BE2C (cell line): ENCODE results near the gene RFX2.

Experiments used
- DNase-seq: peaks from one replicate; pipeline ENCODE4 v3.0.0-alpha.2; 2020
- H3K27me3 ChIP-seq: fragments of 250-450 bp; sonication (Bioruptor Pico); 2 replicates; pipeline ENCODE4 v1.5.1; 2020; ENCODE audit warnings: mild to moderate bottlenecking
- H3K36me3 ChIP-seq: fragments of 250-450 bp; sonication (Bioruptor Pico); 2 replicates; pipeline ENCODE4 v1.5.1; 2020; ENCODE audit warnings: mild to moderate bottlenecking
- H3K4me1 ChIP-seq: fragments of 250-450 bp; sonication (Bioruptor Pico); 2 replicates; pipeline ENCODE4 v1.5.1; 2020
- H3K4me3 ChIP-seq: 2 replicates; pipeline ENCODE4 v1.5.1; 2011; ENCODE audit warnings: low read depth, low read length
- H3K9me3 ChIP-seq: fragments of 250-450 bp; sonication (Bioruptor Pico); 2 replicates; pipeline ENCODE4 v1.5.1; 2020
- CTCF ChIP-seq: IDR thresholded peaks from 2 replicates; pipeline ENCODE4 v1.5.1; 2012; ENCODE audit warnings: mild to moderate bottlenecking, low read depth, low read length

The RFX2 gene

GRCh38 chr19:6020972-6021805, 89.1 kb downstream of the RFX2 start:
- Histone ChIP-seq H3K4me3 (no peak overlapping the region), H3K9me3 (no peaks in the 10 kb centered on the region), H3K4me1 (no peaks in the 10 kb centered on the region), H3K36me3 (no peaks in the 10 kb centered on the region), H3K27me3 (no peaks in the 10 kb centered on the region)
- DNase-seq = no peak
- TF ChIP-seq CTCF = no peak

- Histone ChIP-seq H3K4me1 (no peaks in the 10 kb centered on the region), H3K27me3 (no peaks in the 10 kb centered on the region), H3K9me3 (no peaks in the 10 kb centered on the region), H3K36me3 (no peaks in the 10 kb centered on the region), H3K4me3 (no peak overlapping the region)
- no peak for TF ChIP-seq CTCF
- DNase-seq = no peak
These were observed 90.0 kb downstream of the RFX2 start for GRCh38 chr19:6020166-6020882.

- DNase-seq = no peak
- Histone ChIP-seq H3K36me3 (no peaks in the 10 kb centered on the region), H3K9me3 (no peaks in the 10 kb centered on the region), H3K4me1 (no peaks in the 10 kb centered on the region), H3K4me3 (no peak overlapping the region), H3K27me3 (no peaks in the 10 kb centered on the region)
- peak; percentile 34 for TF ChIP-seq CTCF
These were observed 91.5 kb downstream of the RFX2 start for GRCh38 chr19:6018786-6019185.

GRCh38 chr19:6017576-6017975, 92.7 kb downstream of the RFX2 start:
- no peaks in the 10 kb centered on the region for H3K9me3 ChIP-seq
- H3K36me3 ChIP-seq = no peaks in the 10 kb centered on the region
- H3K27me3 ChIP-seq = no peaks in the 10 kb centered on the region
- no peak for DNase-seq
- TF ChIP-seq CTCF = no peak
- H3K4me1 ChIP-seq = no peaks in the 10 kb centered on the region
- H3K4me3 ChIP-seq = no peak overlapping the region

- Histone ChIP-seq H3K4me1 (no peaks in the 10 kb centered on the region), H3K9me3 (no peaks in the 10 kb centered on the region), H3K36me3 (no peaks in the 10 kb centered on the region), H3K4me3 (no peak overlapping the region), H3K27me3 (no peaks in the 10 kb centered on the region)
- no peak for DNase-seq
- TF ChIP-seq CTCF = no peak
These were observed 94.3 kb downstream of the RFX2 start for GRCh38 chr19:6015841-6016545.
